ENCODE measurements around the gene MYL1.

MYL1 gene

DNA sequence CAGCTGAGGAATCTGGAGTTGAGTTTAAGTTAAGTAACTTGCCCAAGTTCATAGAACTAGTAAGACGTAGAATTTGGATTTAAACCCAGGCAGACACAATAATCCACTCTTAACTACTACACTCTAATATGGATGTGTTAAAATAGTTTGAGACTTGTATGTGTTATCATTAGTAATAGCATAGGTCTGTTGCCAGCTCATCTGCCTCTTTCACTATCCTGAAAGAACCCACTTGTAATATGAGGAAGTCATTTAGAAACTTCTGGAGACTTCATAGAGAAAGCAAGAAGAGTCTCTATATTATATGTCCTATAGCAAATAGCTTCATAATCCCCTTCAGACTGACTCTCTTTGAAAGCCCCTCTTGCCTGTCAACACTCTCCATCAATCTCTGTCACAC is 46.7 kb downstream of the MYL1 start:
- Histone ChIP-seq H3K4me1 (ENCODE audit: control insufficient read depth, insufficient read depth, low read length, unreplicated experiment) (no peaks in the 10 kb centered on the region), H3K4me3 (ENCODE audit: low read depth, low read length) (no peak overlapping the region), H3K36me3 (ENCODE audit: insufficient read depth, low read length) (no peaks in the 10 kb centered on the region), H2AFZ (ENCODE audit: low read length, unreplicated experiment) (no peak overlapping the region), H3K27ac (ENCODE audit: low read depth, low read length) (no peak overlapping the region), H3K27me3 (ENCODE audit: insufficient read depth, low read length) (peaks cover 52% of the 10 kb centered on the region), H3K79me2 (ENCODE audit: control insufficient read depth, insufficient read depth, low read length, unreplicated experiment) (no peaks in the 10 kb centered on the region)

DNA sequence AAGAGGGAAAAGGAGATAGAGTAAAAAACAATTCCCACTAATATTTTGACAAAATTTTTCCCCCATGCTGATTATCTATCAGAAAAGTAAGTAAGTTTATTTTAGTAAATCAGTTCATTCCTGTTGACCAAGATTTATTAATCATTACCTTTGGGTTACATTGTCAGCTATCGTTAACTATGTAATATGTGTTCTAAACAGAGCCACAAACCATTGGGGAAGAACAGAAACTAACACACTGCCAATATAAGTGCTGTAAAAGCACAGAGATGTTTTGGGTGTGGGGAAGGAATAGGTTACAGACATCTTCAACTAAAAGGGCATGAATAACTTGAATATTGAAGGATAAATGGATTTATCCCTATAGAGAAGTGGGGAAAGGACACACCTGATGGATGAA is 47.3 kb downstream of the MYL1 start:
- no peaks in the 10 kb centered on the region for H3K4me1 ChIP-seq (ENCODE audit: control insufficient read depth, insufficient read depth, low read length, unreplicated experiment)
- no peaks in the 10 kb centered on the region for H3K36me3 ChIP-seq (ENCODE audit: insufficient read depth, low read length)
- H3K27ac ChIP-seq (ENCODE audit: low read depth, low read length), result no peak overlapping the region
- H2AFZ ChIP-seq (ENCODE audit: low read length, unreplicated experiment), result no peak overlapping the region
- H3K4me3 ChIP-seq (ENCODE audit: low read depth, low read length), result no peak overlapping the region
- H3K79me2 ChIP-seq (ENCODE audit: control insufficient read depth, insufficient read depth, low read length, unreplicated experiment), result no peaks in the 10 kb centered on the region
- H3K27me3 ChIP-seq (ENCODE audit: insufficient read depth, low read length), result peaks cover 52% of the 10 kb centered on the region

DNA sequence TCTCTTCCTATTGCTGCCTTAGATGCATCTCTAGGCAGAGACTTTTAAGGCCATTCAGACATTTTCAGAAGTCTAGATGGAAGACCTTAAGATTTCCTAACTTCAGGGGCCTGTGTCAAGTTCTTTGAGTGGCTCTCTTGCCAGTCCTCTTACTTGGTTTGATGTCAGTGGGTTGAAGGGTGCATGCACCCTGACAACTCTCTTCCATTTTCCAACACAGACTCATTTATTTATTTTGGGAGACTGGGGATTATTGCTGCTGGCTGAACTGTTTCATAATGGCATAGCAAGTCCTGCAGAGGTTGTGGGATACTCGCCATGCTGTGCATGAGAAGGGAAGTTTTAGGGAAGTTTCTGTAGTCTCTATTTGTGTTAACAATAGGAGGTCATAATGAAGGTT is 50.7 kb downstream of the MYL1 start:
- Histone ChIP-seq H3K4me3 (ENCODE audit: low read depth, low read length) (no peak overlapping the region), H3K27me3 (ENCODE audit: insufficient read depth, low read length) (peaks cover 43% of the 10 kb centered on the region), H3K79me2 (ENCODE audit: control insufficient read depth, insufficient read depth, low read length, unreplicated experiment) (no peaks in the 10 kb centered on the region)

DNA sequence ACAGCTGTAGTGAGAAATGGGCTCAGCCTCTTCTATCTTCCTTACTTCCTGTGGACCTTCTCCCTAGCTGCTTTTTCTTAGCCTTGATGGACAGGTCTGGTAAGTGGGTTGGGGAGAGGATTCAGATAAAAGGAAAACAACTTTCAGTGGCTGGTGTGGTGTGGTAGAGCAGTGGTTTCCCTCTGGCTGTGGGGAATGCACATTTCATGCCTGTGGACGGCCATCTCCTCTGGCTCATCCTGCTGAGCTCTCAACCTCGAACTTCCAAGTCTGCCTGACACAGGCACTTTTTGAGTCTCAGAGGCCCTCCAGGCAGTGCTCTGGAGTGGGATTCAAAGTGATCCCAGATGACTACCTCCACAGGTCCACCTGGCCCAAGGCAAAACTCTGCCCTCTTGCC is 51.1 kb downstream of the MYL1 start:
- Histone ChIP-seq H3K4me1 (ENCODE audit: control insufficient read depth, insufficient read depth, low read length, unreplicated experiment) (no peaks in the 10 kb centered on the region), H3K4me3 (ENCODE audit: low read depth, low read length) (no peak overlapping the region), H3K27ac (ENCODE audit: low read depth, low read length) (no peak overlapping the region), H3K27me3 (ENCODE audit: insufficient read depth, low read length) (peaks cover 40% of the 10 kb centered on the region), H3K36me3 (ENCODE audit: insufficient read depth, low read length) (no peaks in the 10 kb centered on the region), H2AFZ (ENCODE audit: low read length, unreplicated experiment) (no peak overlapping the region), H3K79me2 (ENCODE audit: control insufficient read depth, insufficient read depth, low read length, unreplicated experiment) (no peaks in the 10 kb centered on the region)

More for the DNA sequence above, 50.7 kb downstream of the MYL1 start:
- H3K36me3 ChIP-seq (ENCODE audit: insufficient read depth, low read length), result no peaks in the 10 kb centered on the region
- no peaks in the 10 kb centered on the region for H3K4me1 ChIP-seq (ENCODE audit: control insufficient read depth, insufficient read depth, low read length, unreplicated experiment)
- H3K27ac ChIP-seq (ENCODE audit: low read depth, low read length), result no peak overlapping the region
- no peak overlapping the region for H2AFZ ChIP-seq (ENCODE audit: low read length, unreplicated experiment)

DNA sequence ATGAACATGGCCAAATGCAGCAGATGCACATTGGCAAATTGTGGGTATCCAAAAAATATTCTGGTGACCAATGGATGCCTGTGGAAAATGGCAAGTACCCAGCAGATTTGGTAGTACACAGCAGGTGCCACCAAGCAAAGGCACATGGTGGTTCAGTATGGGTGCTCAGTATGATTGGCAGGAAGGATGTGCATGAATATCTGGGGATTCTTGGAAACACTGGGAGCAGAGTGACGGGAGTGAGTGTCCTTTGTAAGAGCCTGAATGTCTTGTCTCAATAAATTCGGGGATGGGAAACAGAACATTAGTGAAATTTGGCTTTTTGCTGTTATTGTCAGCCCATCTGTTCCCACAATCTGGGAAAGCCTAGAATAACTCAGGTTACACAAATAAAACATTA is 52.9 kb downstream of the MYL1 start:
- Histone ChIP-seq H3K4me1 (ENCODE audit: control insufficient read depth, insufficient read depth, low read length, unreplicated experiment) (no peaks in the 10 kb centered on the region), H3K27me3 (ENCODE audit: insufficient read depth, low read length) (peaks cover 23% of the 10 kb centered on the region; the same call in 1 of the 2 replicates), H3K36me3 (ENCODE audit: insufficient read depth, low read length) (no peaks in the 10 kb centered on the region), H2AFZ (ENCODE audit: low read length, unreplicated experiment) (no peak overlapping the region), H3K27ac (ENCODE audit: low read depth, low read length) (no peak overlapping the region), H3K79me2 (ENCODE audit: control insufficient read depth, insufficient read depth, low read length, unreplicated experiment) (no peaks in the 10 kb centered on the region), H3K4me3 (ENCODE audit: low read depth, low read length) (no peak overlapping the region)

DNA sequence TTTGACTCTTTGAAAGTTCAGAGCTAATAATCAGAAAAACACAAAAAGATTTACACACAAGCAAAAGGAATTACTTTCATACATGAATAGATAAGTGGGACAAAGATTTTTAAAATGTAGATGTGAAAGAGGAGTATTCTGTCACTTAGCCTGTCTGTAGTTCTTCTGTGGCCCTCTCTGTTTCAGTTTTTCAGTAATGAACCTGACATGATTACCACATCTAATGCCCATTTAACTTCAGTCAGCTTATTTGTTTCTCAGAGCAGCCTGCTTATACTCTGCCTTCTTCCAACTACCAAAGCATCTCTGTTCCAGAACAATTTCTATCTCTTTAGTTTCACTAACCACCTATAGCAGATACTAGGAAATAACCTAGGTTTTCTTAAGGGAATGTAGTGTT is 55.3 kb downstream of the MYL1 start:
- no peak overlapping the region for H2AFZ ChIP-seq (ENCODE audit: low read length, unreplicated experiment)
- peaks cover 14% of the 10 kb centered on the region; the same call in 1 of the 2 replicates for H3K27me3 ChIP-seq (ENCODE audit: insufficient read depth, low read length)
- no peak overlapping the region for H3K4me3 ChIP-seq (ENCODE audit: low read depth, low read length)

DNA sequence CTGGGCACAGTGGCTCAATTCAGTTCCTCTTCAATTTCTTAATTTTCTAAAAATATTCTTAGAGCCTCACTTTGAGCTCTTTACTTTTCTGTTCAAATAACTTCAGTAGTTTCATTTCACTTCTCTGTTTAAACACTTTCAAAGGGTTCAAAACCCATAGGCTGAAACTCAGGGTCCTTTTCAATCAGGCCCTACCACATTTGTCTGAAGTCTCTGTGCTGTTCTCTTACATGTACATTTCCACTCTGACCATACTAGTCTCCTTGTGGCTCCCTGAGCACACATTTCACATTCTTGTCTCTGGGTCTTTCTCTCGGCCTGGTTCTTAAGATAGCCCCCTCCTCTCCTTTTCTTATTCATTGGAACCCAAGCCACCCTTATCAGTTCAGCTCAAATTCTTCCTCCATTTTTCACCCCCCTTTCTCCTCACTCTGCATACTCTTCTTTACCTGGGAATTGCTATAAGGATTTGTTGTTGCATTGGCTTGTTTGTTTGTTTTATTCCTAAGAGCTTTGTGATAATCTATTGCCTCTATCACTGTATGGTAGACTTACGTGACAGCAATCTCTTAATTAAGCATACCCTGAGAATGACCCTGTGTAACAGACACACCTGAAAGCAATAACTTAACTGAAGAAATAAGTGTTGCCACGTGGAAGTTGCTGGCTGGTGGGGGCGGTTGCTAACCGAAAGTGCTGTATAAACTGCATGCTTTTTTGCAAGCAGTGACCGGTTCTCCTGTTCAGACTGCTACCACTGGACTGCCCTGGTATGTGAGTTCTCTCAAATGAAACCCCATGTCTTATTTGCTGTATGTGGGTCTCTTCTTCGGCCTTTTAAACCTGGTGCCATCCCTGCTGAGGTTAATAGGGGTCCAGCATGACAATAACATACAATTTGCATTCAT is 62.0 kb downstream of the MYL1 start:
- H3K27me3 ChIP-seq (ENCODE audit: insufficient read depth, low read length), result 0 out of 2 replicates have a peak, but pooled peaks cover 4% of the 10 kb centered on the region
- no peak overlapping the region for H2AFZ ChIP-seq (ENCODE audit: low read length, unreplicated experiment)
- H3K4me1 ChIP-seq (ENCODE audit: control insufficient read depth, insufficient read depth, low read length, unreplicated experiment), result no peaks in the 10 kb centered on the region
- no peak overlapping the region for H3K4me3 ChIP-seq (ENCODE audit: low read depth, low read length)
- no peak overlapping the region for H3K27ac ChIP-seq (ENCODE audit: low read depth, low read length)
- no peaks in the 10 kb centered on the region for H3K79me2 ChIP-seq (ENCODE audit: control insufficient read depth, insufficient read depth, low read length, unreplicated experiment)
- no peaks in the 10 kb centered on the region for H3K36me3 ChIP-seq (ENCODE audit: insufficient read depth, low read length)

More for the DNA sequence above, 55.3 kb downstream of the MYL1 start:
- H3K4me1 ChIP-seq (ENCODE audit: control insufficient read depth, insufficient read depth, low read length, unreplicated experiment), result no peaks in the 10 kb centered on the region
- no peaks in the 10 kb centered on the region for H3K79me2 ChIP-seq (ENCODE audit: control insufficient read depth, insufficient read depth, low read length, unreplicated experiment)
- H3K36me3 ChIP-seq (ENCODE audit: insufficient read depth, low read length), result no peaks in the 10 kb centered on the region
- no peak overlapping the region for H3K27ac ChIP-seq (ENCODE audit: low read depth, low read length)

DNA sequence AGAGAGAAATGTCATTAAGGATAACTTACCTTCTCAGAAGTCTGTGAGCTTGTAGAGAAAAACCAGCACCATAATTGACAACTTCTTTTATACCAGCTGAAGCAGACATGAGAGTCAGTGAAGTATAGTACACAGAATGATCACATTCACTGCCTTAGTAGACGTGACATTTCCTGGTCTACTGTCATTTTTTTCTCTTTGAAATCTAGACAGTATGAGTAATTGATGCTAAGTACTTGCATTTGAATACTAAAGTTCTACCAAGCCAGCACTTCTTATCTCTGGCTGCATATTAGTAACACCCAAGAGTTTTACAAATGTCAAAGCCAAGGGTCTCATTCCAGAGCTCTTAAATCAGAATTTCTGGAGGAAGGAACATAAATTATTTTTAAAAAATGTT is 64.4 kb downstream of the MYL1 start:
- H3K27ac ChIP-seq (ENCODE audit: low read depth, low read length), result no peak overlapping the region
- no peaks in the 10 kb centered on the region for H3K79me2 ChIP-seq (ENCODE audit: control insufficient read depth, insufficient read depth, low read length, unreplicated experiment)
- 0 out of 2 replicates have a peak, but pooled peaks cover 2% of the 10 kb centered on the region for H3K27me3 ChIP-seq (ENCODE audit: insufficient read depth, low read length)
- no peaks in the 10 kb centered on the region for H3K36me3 ChIP-seq (ENCODE audit: insufficient read depth, low read length)
- no peak overlapping the region for H3K4me3 ChIP-seq (ENCODE audit: low read depth, low read length)
- no peak overlapping the region for H2AFZ ChIP-seq (ENCODE audit: low read length, unreplicated experiment)
- H3K4me1 ChIP-seq (ENCODE audit: control insufficient read depth, insufficient read depth, low read length, unreplicated experiment), result no peaks in the 10 kb centered on the region
